HG03442 (cell line): ENCODE measurements around the gene KCNC2.
"Not testable (repeated sequence)": the region's sequence is repeated elsewhere in the genome, so short reads cannot be mapped to it uniquely, and the experiment has no call there.

Experiments used
- ATAC-seq: cut with Tn5 transposase; IDR thresholded peaks from one replicate; pipeline ENCODE4 v1.9.1; 2021; ENCODE audit warnings: mild to moderate bottlenecking, moderate library complexity; ENCODE audit not compliant: unreplicated experiment

Gene KCNC2

DNA sequence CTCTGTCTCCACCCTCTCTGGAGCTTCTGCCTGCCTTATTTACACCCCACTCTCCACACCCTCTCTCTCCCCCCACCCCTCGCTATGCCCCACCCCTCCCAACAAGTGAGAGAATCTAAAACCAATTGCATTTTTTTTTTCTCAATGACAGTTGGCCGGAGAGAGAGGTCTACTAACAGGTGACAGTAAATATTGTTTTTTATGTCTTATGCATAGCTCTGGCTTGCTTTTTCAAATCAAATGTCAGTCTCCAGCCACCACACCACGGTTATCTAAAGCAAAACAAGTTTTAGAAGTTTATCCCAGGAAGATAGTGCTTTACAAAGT, at the start of gene KCNC2:
Gene KCNC2 (minus strand): TSS at position 28 of the 327 bp plus-strand sequence.
- ATAC-seq = no peak

- no peak for ATAC-seq
These were observed 49.5 kb upstream of the KCNC2 start for GRCh38 chr12:75259143-75259542.

DNA sequence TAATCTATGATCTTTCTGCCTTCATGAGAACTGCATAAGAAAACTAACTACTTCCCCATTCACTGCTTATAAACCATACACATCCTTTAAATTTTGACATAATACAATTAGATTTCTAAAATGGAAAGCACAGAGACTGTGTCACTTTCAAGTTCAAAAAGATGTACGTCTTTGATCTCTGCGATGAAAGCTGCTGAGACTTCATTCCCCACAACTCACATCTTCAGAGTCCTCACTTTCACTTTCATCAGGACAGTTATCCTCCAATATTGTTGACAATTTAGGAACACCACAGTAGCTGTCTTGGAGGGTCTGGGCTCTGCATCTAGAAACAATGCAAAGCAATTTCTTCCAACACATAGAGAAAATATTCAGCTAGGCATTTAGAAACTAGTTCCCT, 47.9 kb upstream of the KCNC2 start:
- no peak for ATAC-seq

- ATAC-seq = no peak
These were observed 35.5 kb upstream of the KCNC2 start for GRCh38 chr12:75245108-75245507.

DNA sequence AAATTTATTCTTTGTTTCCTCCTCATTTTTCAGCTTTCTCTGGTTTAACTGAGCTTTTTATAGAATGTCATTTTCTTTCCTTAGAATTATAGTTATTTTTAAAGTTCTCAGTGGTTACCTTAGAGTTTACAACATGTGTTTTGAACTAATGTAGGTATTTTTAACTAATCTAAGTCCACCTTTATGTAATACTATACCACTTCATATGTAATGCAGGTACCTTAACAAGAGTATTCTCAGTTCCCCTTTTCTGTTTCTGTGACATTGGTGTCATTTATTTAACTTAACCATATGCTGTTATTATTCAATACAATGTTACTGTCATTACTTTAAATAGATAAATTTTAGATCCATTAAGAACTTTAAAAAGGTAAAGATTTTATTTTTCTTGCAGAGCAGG, 30.3 kb upstream of the KCNC2 start:
- peak; percentile 81 for ATAC-seq

DNA sequence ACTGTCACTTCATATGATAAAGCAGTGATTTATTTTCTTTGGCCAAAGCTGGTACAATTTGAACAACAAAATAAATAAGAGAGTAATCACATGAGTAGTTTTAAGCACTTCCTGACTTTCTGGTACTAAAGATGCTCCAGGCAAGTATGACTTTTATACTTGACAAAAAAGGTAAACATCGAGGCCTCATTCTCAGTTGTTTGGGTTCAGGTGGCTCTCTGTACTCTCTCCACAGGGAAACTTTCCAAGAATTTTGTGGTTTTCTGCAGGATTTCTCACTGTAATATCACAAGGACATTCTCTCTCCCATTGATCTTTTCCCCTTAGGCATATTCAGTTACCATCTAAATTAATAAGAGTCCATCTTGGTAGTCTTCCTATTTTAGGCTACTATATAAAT, 26.6 kb upstream of the KCNC2 start:
- ATAC-seq = no peak

GRCh38 chr12:75227132-75227531, 17.5 kb upstream of the KCNC2 start:
- ATAC-seq = no peak

DNA sequence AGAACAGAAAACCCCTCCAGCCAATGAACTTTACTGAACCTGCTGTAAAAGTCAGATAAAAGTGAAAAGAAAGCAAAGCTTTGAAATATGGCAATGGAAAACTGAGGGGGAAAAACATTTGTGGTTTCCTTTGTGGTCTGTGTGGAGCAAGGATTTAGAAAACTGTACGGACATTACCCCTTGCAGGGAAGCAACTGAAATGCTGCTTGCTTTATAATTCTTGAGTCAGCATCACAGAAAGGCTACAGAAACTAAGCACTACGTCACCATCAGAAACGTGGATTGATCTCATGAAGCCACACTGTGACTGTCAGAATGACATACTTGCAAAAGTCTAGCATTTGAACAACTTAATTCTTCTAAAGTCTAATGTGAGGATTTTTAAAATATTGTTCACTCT, 2.4 kb upstream of the KCNC2 start:
- ATAC-seq = no peak

- ATAC-seq = no peak
These were observed 505 bp downstream of the KCNC2 start for GRCh38 chr12:75208856-75209811.

DNA sequence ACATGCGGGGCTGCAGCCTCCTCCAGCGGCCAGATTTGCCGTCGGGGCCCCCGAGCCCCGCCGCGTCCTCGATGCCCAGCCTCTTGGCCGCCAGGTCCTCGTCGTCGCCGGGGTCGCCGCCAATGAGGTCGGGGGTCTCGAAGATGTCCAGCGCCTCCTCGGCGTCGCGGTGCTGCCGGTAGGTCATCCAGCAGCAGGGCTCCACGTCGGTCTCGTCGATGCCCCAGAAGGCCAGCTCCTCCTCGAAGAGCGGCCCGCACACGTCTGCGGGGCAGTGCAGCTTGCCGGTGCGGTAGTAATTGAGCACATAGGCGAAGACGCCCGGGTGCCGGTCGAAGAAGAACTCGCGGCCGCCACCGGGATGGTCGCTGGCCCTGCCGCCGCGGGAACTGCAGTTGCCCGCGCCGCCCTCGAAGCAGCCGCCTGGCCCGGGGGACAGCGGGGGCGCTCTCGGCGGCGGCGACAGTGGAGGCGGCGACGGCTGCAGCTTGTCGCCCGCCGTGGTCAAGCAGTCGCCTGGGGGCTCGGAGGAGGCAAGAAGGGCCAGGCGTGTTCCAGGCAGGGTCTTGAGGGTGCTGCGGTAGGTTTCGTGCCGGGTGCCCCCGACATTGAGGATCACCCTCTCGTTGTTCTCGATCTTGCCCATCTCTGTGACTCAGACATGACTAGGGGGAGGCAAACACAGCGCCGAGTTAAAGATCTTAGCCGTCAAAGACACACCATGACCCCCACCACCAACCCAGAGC, 2.1 kb downstream of the KCNC2 start:
- no peak for ATAC-seq

DNA sequence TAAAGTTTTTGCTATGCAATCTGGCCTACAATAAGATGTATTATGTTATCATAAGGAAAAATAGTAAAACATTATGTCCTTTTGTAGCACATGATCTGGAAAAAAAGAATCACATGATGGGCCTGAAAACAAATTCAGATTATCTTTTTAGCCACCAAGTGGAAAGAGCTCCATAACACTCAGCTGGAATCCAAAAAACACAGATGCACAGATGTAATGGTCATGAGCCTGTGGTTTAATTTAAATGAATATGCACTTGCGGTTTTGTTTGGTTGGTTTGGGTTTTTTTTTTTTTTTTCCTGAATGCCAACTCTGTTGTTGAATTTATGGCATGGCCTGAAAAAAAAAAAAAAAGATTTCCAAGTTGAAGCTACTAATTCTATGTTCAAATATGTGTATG, 4.1 kb downstream of the KCNC2 start:
- ATAC-seq = no peak

- no peak for ATAC-seq
These were observed 12.8 kb downstream of the KCNC2 start for GRCh38 chr12:75196865-75197264.

DNA sequence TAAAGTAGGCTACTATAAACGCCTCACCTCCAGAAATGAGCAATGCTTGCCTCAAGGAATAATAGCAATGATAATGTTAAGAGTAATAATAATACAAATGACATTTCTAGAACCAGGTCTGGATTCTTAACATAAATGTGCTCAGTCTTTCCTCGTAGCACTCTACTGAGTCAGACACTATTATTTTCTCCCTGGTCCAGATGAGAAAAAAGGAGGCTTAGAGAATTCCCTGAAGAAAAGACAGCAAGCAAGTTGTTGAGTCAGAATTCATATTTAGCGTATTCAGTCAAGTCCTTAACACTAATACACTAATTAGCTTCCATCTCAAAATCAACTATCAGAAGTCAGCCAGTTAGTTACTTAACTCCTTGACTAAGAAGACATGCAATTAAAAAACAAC, 13.2 kb downstream of the KCNC2 start:
- no peak for ATAC-seq

- ATAC-seq = no peak
These were observed 15.4 kb downstream of the KCNC2 start for GRCh38 chr12:75194250-75194649.

- no peak for ATAC-seq
These were observed 17.4 kb downstream of the KCNC2 start for GRCh38 chr12:75192196-75192595.

- ATAC-seq = no peak
These were observed 18.8 kb downstream of the KCNC2 start for GRCh38 chr12:75190846-75191245.

- not testable (repeated sequence) for ATAC-seq
These were observed 23.8 kb downstream of the KCNC2 start for GRCh38 chr12:75185881-75186280.

DNA sequence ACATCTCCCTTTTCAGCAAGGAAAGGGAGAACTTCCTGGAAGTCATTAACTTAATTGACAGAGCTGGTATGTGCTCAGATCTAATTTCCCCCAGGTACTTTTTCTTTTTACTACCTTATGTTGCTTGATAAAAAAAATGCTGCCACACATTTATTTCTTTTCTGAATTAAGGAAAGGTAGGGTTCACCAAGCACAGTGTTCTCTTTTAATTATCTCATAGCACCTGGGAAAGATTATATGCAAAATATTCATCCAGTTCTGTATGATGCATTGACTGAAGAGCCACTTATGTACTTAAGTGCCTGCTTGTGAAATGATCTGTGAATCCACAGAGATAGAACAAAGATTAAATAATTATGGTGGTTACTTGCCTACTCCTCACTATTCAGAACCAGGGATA, 25.1 kb downstream of the KCNC2 start:
- ATAC-seq = no peak

DNA sequence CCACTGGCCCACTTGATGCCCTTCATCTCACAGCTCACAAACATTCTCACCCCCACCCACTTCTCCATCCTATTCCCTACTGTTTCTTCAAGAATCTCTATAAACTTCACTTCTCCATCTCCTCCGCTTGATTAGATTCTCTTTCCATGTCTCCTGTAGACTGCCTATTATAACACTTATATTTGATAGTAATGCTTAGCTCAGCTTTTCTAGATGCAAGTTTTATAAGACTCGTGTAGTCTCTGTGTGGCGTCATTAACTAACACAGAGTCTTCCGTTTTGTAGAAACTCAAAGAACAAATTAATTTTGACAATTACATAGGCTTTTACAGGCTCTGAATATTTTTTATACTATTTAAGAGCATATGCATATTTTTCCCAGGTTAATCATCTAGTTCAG, 25.7 kb downstream of the KCNC2 start:
- no peak for ATAC-seq

GRCh38 chr12:75177997-75178396, 31.6 kb downstream of the KCNC2 start:
- peak; percentile 97 for ATAC-seq

DNA sequence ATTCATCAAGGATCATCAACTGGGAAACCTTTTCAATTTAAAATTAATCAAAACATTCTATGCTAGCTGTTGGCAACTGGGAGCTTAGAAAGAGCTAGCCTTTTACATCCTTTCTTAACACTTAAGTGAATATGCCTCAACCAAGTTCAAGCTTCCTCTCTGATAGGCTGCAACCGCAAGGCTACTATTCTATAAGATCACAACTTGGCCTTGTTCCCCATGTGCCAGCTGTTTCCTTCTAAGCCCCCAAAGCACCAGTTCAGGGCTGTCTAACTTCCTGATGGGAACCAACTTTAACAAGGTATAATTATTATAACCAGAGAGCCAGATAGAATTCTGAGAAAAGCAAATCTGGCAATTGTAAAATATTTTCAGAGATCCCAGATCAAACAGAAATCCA, 37.0 kb downstream of the KCNC2 start:
- ATAC-seq = no peak

- peak; percentile 66 for ATAC-seq
These were observed 38.9 kb downstream of the KCNC2 start for GRCh38 chr12:75170640-75171185.
